SK-N-SH treated with all-trans-retinoic acid at 6 μM for 48 hours (cell line): ENCODE data around the gene LPP.

Experiments
- ATAC-seq: fragments of 200-7000 bp; cut with Tn5 transposase; 3 replicates; pipeline ENCODE4 v1.9.1; 2020; ENCODE audit warnings: mild to moderate bottlenecking, moderate library complexity
- ARNTL ChIP-seq: fragments of 450-650 bp; formaldehyde crosslinking; IDR thresholded peaks from 2 replicates; pipeline ENCODE4 v1.5.0; 2020; ENCODE audit warnings: low read depth, mild to moderate bottlenecking, moderate library complexity, borderline replicate concordance
- BACH2 ChIP-seq: fragments of 250-450 bp; sonication (Bioruptor Pico); IDR thresholded peaks from 2 replicates; pipeline ENCODE4 v1.9.0; 2021; ENCODE audit warnings: mild to moderate bottlenecking, borderline replicate concordance
- CREB5 ChIP-seq: fragments of 250-450 bp; sonication (Bioruptor Pico); IDR thresholded peaks from 2 replicates; pipeline ENCODE4 v1.5.1; 2020; ENCODE audit warnings: low read depth, mild to moderate bottlenecking, moderate library complexity
- CSDC2 ChIP-seq: fragments of 250-450 bp; sonication (Bioruptor Pico); IDR thresholded peaks from 2 replicates; pipeline ENCODE4 v1.5.0; 2020; ENCODE audit warnings: mild to moderate bottlenecking, moderate library complexity
- CSRNP3 ChIP-seq: fragments of 250-450 bp; sonication (Bioruptor Pico); IDR thresholded peaks from 2 replicates; pipeline ENCODE4 v1.5.1; 2021; ENCODE audit warnings: mild to moderate bottlenecking, moderate library complexity
- ESRRG ChIP-seq: fragments of 250-450 bp; sonication (Bioruptor Pico); IDR thresholded peaks from 2 replicates; pipeline ENCODE4 v1.6.1; 2021; ENCODE audit warnings: mild to moderate bottlenecking
- GLIS3 ChIP-seq: fragments of 250-450 bp; sonication (Bioruptor Pico); IDR thresholded peaks from 2 replicates; pipeline ENCODE4 v1.5.0; 2020; ENCODE audit warnings: mild to moderate bottlenecking, moderate library complexity
- ISL1 ChIP-seq: fragments of 250-450 bp; sonication (Bioruptor Pico); IDR thresholded peaks from 2 replicates; pipeline ENCODE4 v2.1.2; 2022; ENCODE audit warnings: mild to moderate bottlenecking, moderate library complexity
- OSR1 ChIP-seq: fragments of 250-450 bp; sonication (Bioruptor Pico); IDR thresholded peaks from 2 replicates; pipeline ENCODE4 v1.8.0; 2022; ENCODE audit warnings: moderate library complexity, mild to moderate bottlenecking, inconsistent platforms
- PATZ1 ChIP-seq: fragments of 250-450 bp; sonication (Bioruptor Pico); IDR thresholded peaks from 2 replicates; pipeline ENCODE4 v1.8.0; 2020; ENCODE audit warnings: mild to moderate bottlenecking, moderate library complexity, borderline replicate concordance
- POU6F1 ChIP-seq: fragments of 250-450 bp; sonication (Bioruptor Pico); IDR thresholded peaks from 2 replicates; pipeline ENCODE4 v1.8.0; 2021; ENCODE audit warnings: low read depth, mild to moderate bottlenecking, moderate library complexity, borderline replicate concordance
- PPARA ChIP-seq: fragments of 250-450 bp; sonication (Bioruptor Pico); IDR thresholded peaks from 2 replicates; pipeline ENCODE4 v1.5.0; 2020; ENCODE audit warnings: mild to moderate bottlenecking, borderline replicate concordance
- RARB ChIP-seq: fragments of 250-450 bp; sonication (Bioruptor Pico); IDR thresholded peaks from 2 replicates; pipeline ENCODE4 v1.8.0; 2021; ENCODE audit warnings: mild to moderate bottlenecking, moderate library complexity
- SNAI2 ChIP-seq: fragments of 250-450 bp; sonication (Bioruptor Pico); IDR thresholded peaks from 2 replicates; pipeline ENCODE4 v1.5.0; 2020; ENCODE audit warnings: mild to moderate bottlenecking, moderate library complexity
- TCF4 ChIP-seq: fragments of 250-450 bp; sonication (Bioruptor Pico); IDR thresholded peaks from 2 replicates; pipeline ENCODE4 v1.8.0; 2021; ENCODE audit warnings: mild to moderate bottlenecking, moderate library complexity, borderline replicate concordance
- TOX ChIP-seq: fragments of 250-450 bp; sonication (Bioruptor Pico); IDR thresholded peaks from 2 replicates; pipeline ENCODE4 v1.8.0; 2021; ENCODE audit warnings: mild to moderate bottlenecking, moderate library complexity, borderline replicate concordance
- TSHZ2 ChIP-seq: fragments of 250-450 bp; sonication (Bioruptor Pico); IDR thresholded peaks from 2 replicates; pipeline ENCODE4 v1.5.0; 2020; ENCODE audit warnings: mild to moderate bottlenecking, moderate library complexity
- ZC3H10 ChIP-seq: fragments of 250-450 bp; sonication (Bioruptor Pico); IDR thresholded peaks from 2 replicates; pipeline ENCODE4 v1.5.1; 2021; ENCODE audit warnings: mild to moderate bottlenecking, moderate library complexity
- ZFP3 ChIP-seq: fragments of 250-450 bp; sonication (Bioruptor Pico); IDR thresholded peaks from 2 replicates; pipeline ENCODE4 v1.5.0; 2020; ENCODE audit warnings: mild to moderate bottlenecking, moderate library complexity
- ZFP30 ChIP-seq: fragments of 450-650 bp; formaldehyde crosslinking; IDR thresholded peaks from 2 replicates; pipeline ENCODE4 v1.5.0; 2022; ENCODE audit warnings: mild to moderate bottlenecking, moderate library complexity
- ZNF565 ChIP-seq: fragments of 450-650 bp; formaldehyde crosslinking; conservative IDR thresholded peaks from 2 replicates; pipeline ENCODE4 v1.5.0; 2020; ENCODE audit warnings: low read depth, mild to moderate bottlenecking, moderate library complexity
- ZNF70 ChIP-seq: fragments of 450-650 bp; formaldehyde crosslinking; IDR thresholded peaks from 2 replicates; pipeline ENCODE4 v1.5.0; 2020; ENCODE audit warnings: mild to moderate bottlenecking, moderate library complexity
- ZNF8 ChIP-seq: fragments of 450-650 bp; formaldehyde crosslinking; IDR thresholded peaks from 2 replicates; pipeline ENCODE4 v1.5.0; 2020; ENCODE audit warnings: mild to moderate bottlenecking, moderate library complexity

Gene LPP

GRCh38 chr3:188904670-188905069 lies 750.7 kb downstream of the LPP start:
- no peak for TF ChIP-seq ZNF70 (CRISPR knock-in tag)
- TF ChIP-seq RARB (CRISPR knock-in tag) = no peak
- no peak for TF ChIP-seq CSDC2
- TF ChIP-seq POU6F1 (CRISPR knock-in tag) = no peak
- no peak for TF ChIP-seq CREB5 (CRISPR knock-in tag)
- no peak for TF ChIP-seq SNAI2
- no peak for TF ChIP-seq ZNF8 (CRISPR knock-in tag)
- no peak for TF ChIP-seq ZFP30 (CRISPR knock-in tag)
- TF ChIP-seq ARNTL (CRISPR knock-in tag) = no peak
- TF ChIP-seq TCF4 (CRISPR knock-in tag) = no peak
- TF ChIP-seq ESRRG (CRISPR knock-in tag) = no peak
- TF ChIP-seq CSRNP3 (CRISPR knock-in tag) = no peak
- TF ChIP-seq ISL1 (CRISPR knock-in tag) = no peak
- no peak for TF ChIP-seq ZNF565 (CRISPR knock-in tag)
- TF ChIP-seq BACH2 = no peak
- no peak for TF ChIP-seq ZFP3 (CRISPR knock-in tag)
- no peak for TF ChIP-seq PATZ1
- no peak for ATAC-seq

GRCh38 chr3:188905547-188905946 lies 751.6 kb downstream of the LPP start:
- no peak for ATAC-seq
- no peak for TF ChIP-seq ISL1 (CRISPR knock-in tag)
- no peak for TF ChIP-seq POU6F1 (CRISPR knock-in tag)
- TF ChIP-seq ZNF70 (CRISPR knock-in tag) = no peak
- TF ChIP-seq PATZ1 = no peak
- TF ChIP-seq OSR1 (CRISPR knock-in tag) = no peak
- no peak for TF ChIP-seq ZNF8 (CRISPR knock-in tag)
- TF ChIP-seq ZFP30 (CRISPR knock-in tag) = no peak
- TF ChIP-seq RARB (CRISPR knock-in tag) = no peak
- TF ChIP-seq GLIS3 (CRISPR knock-in tag) = no peak
- TF ChIP-seq PPARA = no peak
- no peak for TF ChIP-seq SNAI2
- no peak for TF ChIP-seq CSRNP3 (CRISPR knock-in tag)
- no peak for TF ChIP-seq BACH2
- TF ChIP-seq TSHZ2 = no peak
- TF ChIP-seq TOX (CRISPR knock-in tag) = no peak
- TF ChIP-seq ZC3H10 = no peak
- no peak for TF ChIP-seq ZFP3 (CRISPR knock-in tag)
- TF ChIP-seq ESRRG (CRISPR knock-in tag) = no peak
- no peak for TF ChIP-seq TCF4 (CRISPR knock-in tag)
- no peak for TF ChIP-seq ARNTL (CRISPR knock-in tag)
